CD14-positive monocyte (primary cell): ENCODE measurements around the gene RPS4Y1. TPM values are rescaled to one million over a fixed set of nuclear protein-coding genes. Genes with fewer than 3 reads are reported as not detected.

ENCODE experiments used
- DNase-seq, 3 donors: peaks; one replicate each; pipeline ENCODE4 v3.0.0-alpha.2; 2011 to 2022
- H2AFZ ChIP-seq: 2 replicates; pipeline ENCODE4 v1.6.0; 2012; ENCODE audit warnings: mild to moderate bottlenecking, low read depth, low read length, inconsistent platforms; ENCODE audit not compliant: insufficient read depth, poor library complexity, severe bottlenecking
- H3K27ac ChIP-seq, 2 donors: 1 replicate in 1 of 2; 2 replicates in 1 of 2; pipeline ENCODE4 v1.5.1; 2012 to 2013; ENCODE audit warnings: low read length in 2 of 2, control low read depth in 1 of 2, inconsistent platforms in 1 of 2, low read depth in 1 of 2, mild to moderate bottlenecking in 1 of 2
- H3K27me3 ChIP-seq, 2 donors: one replicate each; pipeline versions ENCODE4 v1.6.0 to v1.6.1; 2011 to 2013; ENCODE audit warnings: low read length in 2 of 2; ENCODE audit not compliant: control insufficient read depth in 2 of 2, insufficient read depth in 2 of 2
- H3K36me3 ChIP-seq, 2 donors: replicated peaks in 1 of 2; 1 replicate in 1 of 2; 2 replicates in 1 of 2; pipeline versions ENCODE4 v1.5.1 to v1.6.1; 2012 to 2013; ENCODE audit warnings: low read length in 2 of 2, control low read depth in 1 of 2, inconsistent platforms in 1 of 2, mild to moderate bottlenecking in 1 of 2; ENCODE audit not compliant: insufficient read depth in 2 of 2, control insufficient read depth in 1 of 2
- H3K4me1 ChIP-seq, 2 donors: 1 replicate in 1 of 2; 2 replicates in 1 of 2; pipeline versions ENCODE4 v1.5.1 to v1.6.1; 2012 to 2013; ENCODE audit warnings: low read length in 2 of 2, control low read depth in 1 of 2, inconsistent platforms in 1 of 2, mild to moderate bottlenecking in 1 of 2, moderate library complexity in 1 of 2; ENCODE audit not compliant: insufficient read depth in 2 of 2, control insufficient read depth in 1 of 2
- H3K4me2 ChIP-seq: replicated peaks from 2 replicates; pipeline ENCODE3; 2012; ENCODE audit warnings: low read length, moderate library complexity, mild to moderate bottlenecking; ENCODE audit not compliant: poor library complexity, severe bottlenecking; ENCODE audit errors: extremely low read depth
- H3K4me3 ChIP-seq, 3 experiments: fragments of 200-600 bp in 1 of 3; sonication (generic) in 1 of 3; replicated peaks in 1 of 3; 1 replicate in 2 of 3; 2 replicates in 1 of 3; pipeline ENCODE4 v1.5.1; 2011 to 2013; ENCODE audit warnings: low read length in 3 of 3, mild to moderate bottlenecking in 3 of 3, control low read depth in 2 of 3, low read depth in 2 of 3, inconsistent platforms in 1 of 3, moderate library complexity in 1 of 3
- H3K79me2 ChIP-seq: 2 replicates; pipeline ENCODE4 v1.6.0; 2012; ENCODE audit warnings: mild to moderate bottlenecking, control low read depth, inconsistent platforms, low read length, moderate library complexity; ENCODE audit not compliant: insufficient read depth
- H3K9ac ChIP-seq: 2 replicates; pipeline ENCODE4 v1.6.0; 2017; ENCODE audit warnings: low read length, mild to moderate bottlenecking; ENCODE audit not compliant: insufficient read depth, poor library complexity, severe bottlenecking
- H3K9me3 ChIP-seq, 2 donors: replicated peaks in 1 of 2; 1 replicate in 1 of 2; 2 replicates in 1 of 2; pipeline versions ENCODE4 v1.5.1 to v1.6.1; 2012 to 2013; ENCODE audit warnings: low read length in 2 of 2, control low read depth in 1 of 2; ENCODE audit not compliant: control insufficient read depth in 1 of 2, insufficient read depth in 1 of 2
- H4K20me1 ChIP-seq: 2 replicates; pipeline ENCODE4 v1.6.0; 2012; ENCODE audit warnings: mild to moderate bottlenecking, low read length, control low read depth, moderate library complexity; ENCODE audit not compliant: insufficient read depth
- H3K27ac Mint-ChIP-seq, 7 donors: one replicate each; pipeline ENCODE4 v1.8.0; 2020; ENCODE audit warnings: mild to moderate bottlenecking in 7 of 7, mixed read lengths in 7 of 7, moderate library complexity in 6 of 7, inconsistent platforms in 2 of 7
- H3K27me3 Mint-ChIP-seq, 3 donors: one replicate each; pipeline ENCODE4 v1.8.0; 2021 to 2022; ENCODE audit warnings: low read depth in 3 of 3, mild to moderate bottlenecking in 3 of 3, mixed read lengths in 3 of 3, moderate library complexity in 3 of 3, inconsistent platforms in 1 of 3
- H3K36me3 Mint-ChIP-seq, 2 donors: one replicate each; pipeline ENCODE4 v1.8.0; 2020; ENCODE audit warnings: mixed read lengths in 2 of 2, inconsistent platforms in 1 of 2, mild to moderate bottlenecking in 1 of 2
- H3K4me1 Mint-ChIP-seq: one replicate; pipeline ENCODE4 v1.8.0; 2020; ENCODE audit warnings: mild to moderate bottlenecking, mixed read lengths
- H3K4me3 Mint-ChIP-seq, 2 donors: one replicate each; pipeline ENCODE4 v1.8.0; 2020; ENCODE audit warnings: mild to moderate bottlenecking in 2 of 2, mixed read lengths in 2 of 2, moderate library complexity in 1 of 2
- H3K9me3 Mint-ChIP-seq, 7 donors: one replicate each; pipeline ENCODE4 v1.8.0; 2020 to 2022; ENCODE audit warnings: mixed read lengths in 7 of 7, mild to moderate bottlenecking in 6 of 7, moderate library complexity in 6 of 7, inconsistent platforms in 2 of 7
- WGBS: methylation state at CpG from one replicate; pipeline ENCODE4 v1.1.5; 2013; ENCODE audit warnings: missing lambda C conversion rate; ENCODE audit not compliant: insufficient coverage; 5-methylcytosine and 5-hydroxymethylcytosine counted together
- intact Hi-C, 2 donors: fragments of 100-400 bp; cut with micrococcal nuclease; formaldehyde crosslinking; loops; one replicate each; pipeline versions ENCODE4 v1.15.0 to v1.15.1; 2023
- polyA plus RNA-seq, 3 donors: library from polyadenylated mRNA; depleted of rRNA in 1 of 3; unstranded in 2 of 3; stranded (reverse) in 1 of 3; fragments of 300-500 nt in 2 of 3; fragments of >200 nt in 1 of 3; fragmentation: Illumina TruSeq in 2 of 3; gene quantifications; 1 replicate in 2 of 3; 2 replicates in 1 of 3; pipeline ENCODE4 v1.2.3, GENCODE V29; 2012 to 2021
- TF ChIP-seq, protein P1 (sequence below): fragments of 200-600 bp; IDR thresholded peaks from one replicate; pipeline ENCODE4 v1.8.0; 2022; ENCODE audit warnings: antibody characterized with exemption, mild to moderate bottlenecking

RPS4Y1 gene
- polyA plus RNA-seq, 3 donors = not detected

GRCh38 chrY:2824471-2824870 lies 16.9 kb upstream of the RPS4Y1 start:
- H3K9me3 ChIP-seq = no peaks in the 10 kb centered on the region
- no peaks in the 10 kb centered on the region for H3K36me3 ChIP-seq
- intact Hi-C loops = no loop called here
- no peak overlapping the region for H3K4me3 ChIP-seq
- Mint-ChIP-seq H3K9me3 (no peaks in the 10 kb centered on the region), H3K27ac (no peak overlapping the region), H3K4me3 (no peak overlapping the region), H3K36me3 (no peaks in the 10 kb centered on the region), H3K4me1 (no peaks in the 10 kb centered on the region), H3K27me3 (peaks cover 0 to 19% (median 2%) of the 10 kb centered on the region in 3 donors)
- WGBS = no CpG with 5 or more reads among the region's 3 CpGs
- no peaks in the 10 kb centered on the region for H3K4me1 ChIP-seq
- H3K9ac ChIP-seq = no peak overlapping the region
- H3K27me3 ChIP-seq = no peaks in the 10 kb centered on the region
- no peak overlapping the region for H2AFZ ChIP-seq
- H3K4me2 ChIP-seq = no peak overlapping the region
- no peak overlapping the region for H3K27ac ChIP-seq
- no peaks in the 10 kb centered on the region for H3K79me2 ChIP-seq
- H4K20me1 ChIP-seq = no peaks in the 10 kb centered on the region
- TF ChIP-seq, protein P1, sequence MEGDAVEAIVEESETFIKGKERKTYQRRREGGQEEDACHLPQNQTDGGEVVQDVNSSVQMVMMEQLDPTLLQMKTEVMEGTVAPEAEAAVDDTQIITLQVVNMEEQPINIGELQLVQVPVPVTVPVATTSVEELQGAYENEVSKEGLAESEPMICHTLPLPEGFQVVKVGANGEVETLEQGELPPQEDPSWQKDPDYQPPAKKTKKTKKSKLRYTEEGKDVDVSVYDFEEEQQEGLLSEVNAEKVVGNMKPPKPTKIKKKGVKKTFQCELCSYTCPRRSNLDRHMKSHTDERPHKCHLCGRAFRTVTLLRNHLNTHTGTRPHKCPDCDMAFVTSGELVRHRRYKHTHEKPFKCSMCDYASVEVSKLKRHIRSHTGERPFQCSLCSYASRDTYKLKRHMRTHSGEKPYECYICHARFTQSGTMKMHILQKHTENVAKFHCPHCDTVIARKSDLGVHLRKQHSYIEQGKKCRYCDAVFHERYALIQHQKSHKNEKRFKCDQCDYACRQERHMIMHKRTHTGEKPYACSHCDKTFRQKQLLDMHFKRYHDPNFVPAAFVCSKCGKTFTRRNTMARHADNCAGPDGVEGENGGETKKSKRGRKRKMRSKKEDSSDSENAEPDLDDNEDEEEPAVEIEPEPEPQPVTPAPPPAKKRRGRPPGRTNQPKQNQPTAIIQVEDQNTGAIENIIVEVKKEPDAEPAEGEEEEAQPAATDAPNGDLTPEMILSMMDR = no peak
- DNase-seq = no peak

GRCh38 chrY:2828497-2828896 lies 12.9 kb upstream of the RPS4Y1 start:
- no peak overlapping the region for H3K4me2 ChIP-seq
- H3K27me3 Mint-ChIP-seq = peaks cover 0 to 20% (median 6%) of the 10 kb centered on the region in 3 donors
- intact Hi-C loops = no loop called here
- H3K36me3 ChIP-seq = no peaks in the 10 kb centered on the region
- no peaks in the 10 kb centered on the region for H3K4me1 ChIP-seq
- peaks cover 0 to 6% (median 0%) of the 10 kb centered on the region in 7 donors for H3K9me3 Mint-ChIP-seq
- no peaks in the 10 kb centered on the region for H3K36me3 Mint-ChIP-seq
- H2AFZ ChIP-seq = no peak overlapping the region
- no peaks in the 10 kb centered on the region for H4K20me1 ChIP-seq
- DNase-seq = no peak
- H3K79me2 ChIP-seq = no peaks in the 10 kb centered on the region
- WGBS = no CpG with 5 or more reads among the region's 5 CpGs
- no peak overlapping the region for H3K4me3 Mint-ChIP-seq
- no peaks in the 10 kb centered on the region for H3K4me1 Mint-ChIP-seq
- no peak overlapping the region for H3K9ac ChIP-seq
- no peaks in the 10 kb centered on the region for H3K27me3 ChIP-seq
- no peak overlapping the region for H3K27ac ChIP-seq
- no peak overlapping the region for H3K4me3 ChIP-seq
- H3K9me3 ChIP-seq = no peaks in the 10 kb centered on the region
- TF ChIP-seq, protein P1 = no peak
- no peak overlapping the region for H3K27ac Mint-ChIP-seq
